ENCODE data around the gene PRKAG2.

Gene PRKAG2

GRCh38 chr7:151864081-151864480 is 12.8 kb downstream of the PRKAG2 start:
- DNase-seq = no peak

DNA sequence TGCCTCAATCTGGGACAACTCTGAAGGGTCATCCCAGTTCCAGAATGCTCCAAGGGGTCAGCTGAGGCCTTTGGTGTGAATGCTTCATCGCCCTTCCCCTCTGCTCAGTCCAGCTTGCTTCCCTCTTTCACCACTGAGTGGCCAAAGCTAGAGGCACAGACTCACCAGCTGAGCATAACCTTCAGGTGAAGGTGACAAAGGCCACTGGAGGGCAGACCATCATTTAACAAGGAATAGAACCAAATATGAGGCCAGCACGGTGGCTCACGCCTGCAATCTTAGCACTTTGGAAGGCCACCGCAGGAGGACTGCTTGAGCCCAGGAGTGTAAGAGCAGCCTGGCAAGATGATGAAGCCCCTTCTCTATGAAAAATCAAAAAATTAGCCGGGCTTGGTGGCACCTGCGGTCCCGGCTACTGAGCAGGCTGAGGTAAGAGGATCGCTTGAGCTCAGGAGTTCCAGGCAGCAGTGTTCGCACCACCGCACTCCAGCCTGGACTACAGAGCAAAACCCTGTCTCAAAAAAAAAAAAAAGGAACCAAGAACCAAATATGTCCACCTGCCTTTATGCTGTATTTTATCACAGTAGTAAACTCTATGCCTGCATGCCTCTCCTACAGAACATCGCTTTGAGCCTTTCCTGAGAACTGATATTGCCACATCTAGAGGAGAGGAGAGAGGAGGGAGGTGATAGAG is 13.4 kb downstream of the PRKAG2 start:
- no peak for DNase-seq

DNA sequence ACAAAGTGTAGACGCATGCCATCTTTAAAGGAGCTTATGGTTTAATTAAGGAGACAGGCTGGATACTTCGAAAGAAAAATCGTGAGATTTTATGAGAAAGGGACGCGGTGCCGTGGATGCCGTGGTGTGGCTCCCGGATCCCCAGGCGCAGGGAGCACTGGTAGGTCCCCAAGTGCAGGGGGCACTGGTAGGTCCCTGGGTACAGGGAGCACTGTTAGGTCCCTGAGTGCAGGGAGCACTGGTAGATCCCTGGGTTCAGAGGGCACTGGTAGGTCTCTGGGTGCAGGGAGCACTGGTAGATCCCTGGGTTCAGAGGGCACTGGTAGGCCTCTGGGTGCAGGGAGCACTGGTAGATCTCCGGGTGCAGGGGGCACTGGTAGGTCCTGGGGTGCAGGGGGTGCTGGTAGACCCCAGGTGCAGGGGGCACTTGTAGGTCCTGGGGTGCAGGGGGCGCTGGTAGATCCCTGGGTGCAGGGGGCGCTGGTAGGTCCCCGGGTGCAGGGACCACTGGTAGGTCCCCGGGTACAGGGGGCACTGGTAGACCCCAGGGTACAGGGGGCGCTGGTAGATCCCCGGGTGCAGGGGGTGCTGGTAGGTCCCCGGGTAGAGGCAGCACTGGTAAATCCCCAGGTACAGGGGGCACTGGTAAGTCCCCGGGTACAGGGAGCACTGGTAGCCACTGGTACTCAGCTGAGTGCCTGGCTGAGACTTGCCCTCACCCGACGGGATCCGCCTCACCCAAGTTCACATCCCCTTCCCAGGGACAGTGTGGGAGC is 14.1 kb downstream of the PRKAG2 start:
- DNase-seq = no peak

- DNase-seq = no peak
Measured at GRCh38 chr7:151861881-151862280, 15.0 kb downstream of the PRKAG2 start.

DNA sequence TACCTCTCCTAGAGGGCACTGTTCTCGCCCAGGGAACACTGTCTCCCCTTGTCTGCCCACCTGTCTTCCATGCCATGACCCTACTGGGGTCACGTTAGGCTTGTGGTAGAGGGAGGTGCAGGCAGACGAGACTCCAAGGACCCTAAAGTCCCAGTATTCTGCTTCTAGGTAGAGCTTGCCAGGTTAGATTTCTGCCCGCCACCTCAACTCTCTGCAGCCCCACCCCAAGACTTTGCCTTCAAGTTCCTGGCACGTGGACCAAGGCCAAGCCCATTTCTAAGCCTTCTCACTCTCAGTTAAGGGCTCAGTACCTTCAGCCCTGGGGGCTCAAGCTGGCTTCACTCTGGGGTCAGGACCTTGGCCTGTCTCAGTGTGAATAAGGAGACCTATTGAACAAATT is 16.1 kb downstream of the PRKAG2 start:
- DNase-seq = no peak

- DNase-seq = no peak
Measured at GRCh38 chr7:151859948-151860685, 16.8 kb downstream of the PRKAG2 start.

- DNase-seq = no peak
Measured at GRCh38 chr7:151859111-151859947, 17.6 kb downstream of the PRKAG2 start.

- DNase-seq = no peak
Measured at GRCh38 chr7:151858456-151858855, 18.5 kb downstream of the PRKAG2 start.

GRCh38 chr7:151857866-151858450 is 19.0 kb downstream of the PRKAG2 start:
- DNase-seq = no peak

- DNase-seq = no peak
Measured at GRCh38 chr7:151857412-151857811, 19.5 kb downstream of the PRKAG2 start.

DNA sequence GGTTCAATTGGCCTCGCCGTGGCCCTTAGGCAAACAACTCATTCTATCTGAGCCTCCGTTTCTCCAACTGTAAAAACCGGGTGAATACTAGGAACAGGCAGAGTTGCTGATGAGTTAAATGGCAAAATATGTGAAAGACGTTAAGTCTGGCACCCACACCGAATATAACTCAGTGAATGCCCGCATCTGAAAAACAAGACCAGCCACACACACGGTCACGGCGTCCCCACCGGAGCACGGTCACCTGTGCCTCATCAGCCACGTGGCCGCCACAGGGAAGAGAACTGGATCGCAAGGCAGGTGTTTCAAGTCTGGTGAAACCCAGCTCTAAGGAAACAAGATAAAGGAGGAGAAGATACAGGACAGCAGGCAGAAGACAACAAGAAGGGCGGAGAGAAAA is 20.4 kb downstream of the PRKAG2 start:
- DNase-seq = no peak

DNA sequence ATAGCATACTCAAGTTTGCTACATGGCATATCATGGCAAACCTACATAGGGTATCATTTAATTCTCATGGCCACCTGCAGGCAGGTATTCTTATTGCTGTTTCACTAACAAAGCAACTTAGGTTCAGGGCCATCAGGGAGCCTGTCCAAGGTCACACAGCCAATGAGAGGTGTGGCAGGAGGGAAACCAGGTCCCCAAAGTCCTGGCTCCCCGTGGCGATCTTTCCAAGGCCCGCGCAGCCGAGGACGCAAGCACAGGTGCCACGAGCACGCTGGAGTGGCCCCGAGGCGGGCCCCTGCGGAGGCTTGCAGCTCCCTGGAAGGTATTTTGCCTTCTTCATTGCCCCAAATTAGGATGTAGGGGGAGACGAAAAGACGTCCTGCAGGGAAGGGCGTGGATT is 20.8 kb downstream of the PRKAG2 start:
- no peak for DNase-seq

DNA sequence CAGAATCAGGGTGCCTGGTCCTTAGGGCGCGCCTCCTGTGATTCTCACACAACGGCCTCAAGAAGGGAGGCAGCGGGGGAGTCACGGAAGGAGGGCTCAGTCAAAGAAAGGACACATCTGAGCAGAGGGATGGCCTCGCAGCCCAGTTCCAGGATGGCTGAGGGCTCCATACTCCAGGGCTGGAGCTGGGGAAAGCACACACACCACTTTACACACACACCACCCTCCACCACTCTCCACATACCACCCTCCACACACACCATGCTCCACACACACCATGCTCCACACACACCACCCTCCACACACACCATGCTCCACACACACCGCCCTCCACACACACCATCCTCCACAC is 22.2 kb downstream of the PRKAG2 start:
- DNase-seq = no peak

DNA sequence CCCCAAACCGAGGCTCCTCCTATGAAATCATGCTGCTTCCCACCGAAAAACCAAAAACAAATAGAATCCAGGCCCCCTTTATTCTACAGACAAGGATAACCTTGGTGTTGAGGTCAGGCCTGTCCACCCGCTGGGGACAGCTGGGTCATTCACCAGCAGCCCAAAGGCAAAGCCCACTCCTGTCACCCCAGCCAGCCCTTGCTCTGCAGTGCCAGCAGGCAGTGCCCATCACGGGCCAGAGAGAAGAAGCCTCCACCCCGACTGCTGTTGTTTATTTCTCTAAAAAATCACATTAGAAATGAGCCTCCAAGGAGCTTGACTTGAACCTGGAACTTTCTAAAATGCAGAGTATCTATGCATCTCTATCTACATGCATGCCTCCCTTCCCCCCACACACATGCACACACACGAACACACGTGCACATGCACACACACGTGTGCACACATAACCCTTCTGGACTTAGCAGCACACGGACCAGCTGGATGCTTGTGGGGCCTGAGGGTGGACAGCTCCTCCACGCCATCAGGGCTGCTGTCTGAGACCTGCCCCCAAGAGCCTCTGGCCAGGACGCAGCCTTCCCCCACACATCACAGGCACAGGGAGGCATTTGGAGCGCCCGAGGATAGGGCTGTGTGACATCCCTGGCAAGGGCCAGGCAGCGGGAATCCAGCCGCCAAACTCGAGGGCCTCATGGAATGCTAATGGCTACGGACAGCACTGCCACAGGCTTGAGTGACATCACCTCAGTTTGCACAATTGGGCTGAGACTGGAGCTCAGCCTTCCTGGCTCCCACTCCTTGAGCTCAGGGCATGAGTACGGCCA is 22.8 kb downstream of the PRKAG2 start:
- no peak for DNase-seq

- no peak for DNase-seq
Measured at GRCh38 chr7:151852486-151853396, 24.2 kb downstream of the PRKAG2 start.

GRCh38 chr7:151851782-151852181 is 25.1 kb downstream of the PRKAG2 start:
- no peak for DNase-seq

DNA sequence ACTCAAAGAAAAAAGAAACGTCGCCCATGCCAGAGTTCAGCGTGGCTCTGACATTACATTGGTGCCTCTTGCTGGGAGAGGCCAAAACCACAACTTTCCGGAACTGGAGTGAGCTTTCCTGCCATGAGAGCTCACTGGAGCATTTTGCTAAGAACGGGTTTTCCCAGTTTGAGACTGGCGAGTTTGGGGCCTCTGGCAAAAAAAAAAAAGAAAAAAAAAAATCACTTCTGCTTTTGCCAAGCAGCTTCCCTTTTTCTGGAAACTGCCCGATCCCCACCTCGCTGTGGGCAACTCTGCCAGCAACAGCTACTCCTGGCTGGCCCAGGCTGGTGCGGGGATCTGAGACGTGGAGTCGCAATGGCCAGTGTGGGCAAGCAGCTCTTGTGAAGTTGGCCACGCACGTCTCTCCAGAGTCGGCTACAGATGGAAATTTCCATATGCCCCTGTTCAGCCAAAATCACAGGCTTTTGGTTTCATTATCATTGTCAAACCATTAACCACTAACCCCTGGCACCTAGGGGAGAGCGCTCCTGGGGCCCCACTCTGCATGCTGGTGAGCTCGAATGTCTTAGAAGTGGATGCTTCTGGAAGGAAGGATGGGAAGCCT is 25.7 kb downstream of the PRKAG2 start:
- no peak for DNase-seq

DNA sequence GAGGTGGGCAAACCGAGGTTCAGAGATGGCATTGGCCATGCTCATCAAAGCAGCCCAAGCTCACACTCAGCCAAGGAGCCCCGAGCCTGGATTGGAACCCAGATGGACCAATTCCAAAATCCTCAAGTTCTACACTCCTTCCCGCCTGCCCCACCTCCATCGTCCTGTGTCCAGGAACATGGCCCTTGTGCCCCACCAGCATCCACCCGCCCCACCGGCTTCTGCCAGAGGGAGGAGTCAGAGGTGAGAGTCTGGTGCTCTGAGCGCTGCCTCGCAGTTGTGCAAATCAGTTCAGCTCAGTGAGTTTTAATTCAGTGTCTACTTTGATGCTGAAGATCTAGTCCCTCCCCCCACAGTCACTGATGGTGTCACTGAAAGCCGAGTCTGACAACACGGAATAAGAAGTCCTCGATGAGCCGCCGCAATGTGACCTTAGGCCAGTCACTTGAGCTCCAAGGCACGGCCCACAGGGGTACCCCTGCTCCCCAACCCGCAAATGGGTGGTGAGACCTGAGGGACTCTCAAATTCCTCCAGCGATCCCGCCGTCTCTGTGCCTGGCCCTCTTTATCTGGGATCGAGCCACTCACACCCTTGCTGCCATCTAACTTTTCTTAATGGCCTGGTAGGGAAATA is 26.3 kb downstream of the PRKAG2 start:
- DNase-seq = no peak

- no peak for DNase-seq
Measured at GRCh38 chr7:151849879-151850260, 27.0 kb downstream of the PRKAG2 start.
